ENCODE data around the gene JCAD. TPM values are rescaled to one million over a fixed set of nuclear protein-coding genes. Genes with fewer than 3 reads are reported as not detected.
"Not testable (repeated sequence)": the region's sequence is repeated elsewhere in the genome, so short reads cannot be mapped to it uniquely, and the experiment has no call there.

Gene JCAD
- polyA plus RNA-seq (2013), result 5.8 and 6.0 TPM in 2 replicates

DNA sequence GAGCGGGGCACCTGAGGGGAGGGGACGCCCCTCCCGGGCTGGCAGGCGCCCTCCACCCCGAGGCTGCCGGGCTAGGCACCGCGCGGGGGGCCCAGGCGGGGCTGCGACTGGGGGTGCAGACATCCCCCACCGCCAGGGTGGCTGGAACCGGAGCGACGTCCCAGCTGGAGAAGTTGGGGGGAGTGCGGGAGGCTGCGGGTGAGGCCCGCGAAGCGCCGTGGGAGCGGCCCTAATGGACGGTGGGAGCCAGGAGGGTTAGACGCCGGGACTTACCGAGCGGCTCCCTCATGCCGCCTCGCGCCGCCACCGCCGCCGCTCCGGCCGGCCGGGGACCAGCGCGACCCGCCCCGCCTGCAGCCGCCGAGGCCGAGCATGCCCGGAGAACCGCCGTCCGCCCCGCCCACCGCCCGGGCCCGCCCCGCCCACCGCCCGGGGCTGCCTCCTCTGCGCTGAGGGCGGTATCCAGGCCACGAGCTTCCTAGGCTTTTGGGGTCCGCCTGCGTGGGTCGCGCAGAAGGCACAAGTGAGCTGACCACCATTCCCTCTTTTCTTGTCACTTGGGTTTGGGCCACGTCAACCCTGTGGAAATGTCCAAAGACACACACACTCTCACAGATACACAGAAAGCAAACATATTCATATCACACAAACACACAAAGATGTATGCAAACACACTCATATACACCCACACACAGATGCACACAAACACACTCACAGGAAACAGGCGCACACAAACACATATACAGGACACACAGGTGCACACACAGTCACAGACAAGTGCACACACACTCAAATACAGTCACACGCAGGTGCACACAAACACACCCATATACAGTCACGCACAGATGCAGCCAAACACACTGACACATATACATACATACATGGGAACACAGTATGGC, at the start of gene JCAD:
Gene JCAD (minus strand): TSS at position 378 of the 899 bp plus-strand sequence. CDS start 11,774 bp downstream, outside the sequence.
- peak within 1 kb of the TSS; percentile 83 for H3K18ac ChIP-seq (ENCODE audit: low read length)
- H3K14ac ChIP-seq (ENCODE audit: low read length), result peak within 1 kb of the TSS; percentile 81
- H3K4me2 ChIP-seq (ENCODE audit: low read length), result peak within 1 kb of the TSS; percentile 98
- peak within 1 kb of the TSS; percentile 86 for H3K9ac ChIP-seq (ENCODE audit: low read length)
- H4K8ac ChIP-seq (ENCODE audit: low read depth, low read length), result peak within 1 kb of the TSS; percentile 68
- peak within 1 kb of the TSS; percentile 69 for H3K4ac ChIP-seq (ENCODE audit: low read depth, low read length)
- peak within 1 kb of the TSS; percentile 85 for H2AFZ ChIP-seq (ENCODE audit: insufficient read depth, low read length, poor library complexity)
- H4K91ac ChIP-seq (ENCODE audit: low read depth, low read length), result peak within 1 kb of the TSS; percentile 90
- DNase-seq, result peak; percentile 39 to 71
- H3K79me1 ChIP-seq (ENCODE audit: low read length), result peaks cover 14% of the 10 kb centered on the region
- peak within 1 kb of the TSS; percentile 63 for H2BK12ac ChIP-seq (ENCODE audit: low read length)
- H3K27me3 ChIP-seq (ENCODE audit: insufficient read depth, low read length), result no peaks in the 10 kb centered on the region
- peak within 1 kb of the TSS; percentile 68 for H3K27ac ChIP-seq (ENCODE audit: low read depth, low read length)
- H2BK120ac ChIP-seq (ENCODE audit: insufficient read depth, low read length, poor library complexity), result peak within 1 kb of the TSS; percentile 64
- peak within 1 kb of the TSS; percentile 67 for H4K12ac ChIP-seq (ENCODE audit: low read depth, low read length)
- peaks cover 7 to 13% of the 10 kb centered on the region in 2 experiments for H3K4me1 ChIP-seq (ENCODE audit: control insufficient read depth in 1 of 2, insufficient read depth in 2 of 2, low read length in 2 of 2)
- peak within 1 kb of the TSS; percentile 18 for H2AK5ac ChIP-seq (ENCODE audit: low read length)
- peak within 1 kb of the TSS; percentile 92 for H3K4me3 ChIP-seq (ENCODE audit: low read depth, low read length)
- H2BK5ac ChIP-seq (ENCODE audit: low read depth, low read length, poor library complexity), result peak within 1 kb of the TSS; percentile 60
- no peaks in the 10 kb centered on the region for H3K9me3 ChIP-seq (ENCODE audit: insufficient read depth, low read depth, low read length)
- no peak within 1 kb of the TSS for H3K23ac ChIP-seq (ENCODE audit: low read length)
- H3K79me2 ChIP-seq (ENCODE audit: control insufficient read depth, insufficient read depth, low read length, poor library complexity), result peaks cover 5% of the 10 kb centered on the region
- no CpG with 5 or more reads among the region's 66 CpGs for WGBS (ENCODE audit: extremely low coverage, insufficient coverage, insufficient read length)
- no peaks in the 10 kb centered on the region for H3K36me3 ChIP-seq (ENCODE audit: control insufficient read depth in 1 of 2, insufficient read depth in 2 of 2, low read length in 2 of 2)

- Histone ChIP-seq H4K12ac (ENCODE audit: low read depth, low read length) (no peak overlapping the region), H2BK120ac (ENCODE audit: insufficient read depth, low read length, poor library complexity) (no peak overlapping the region), H3K27ac (ENCODE audit: low read depth, low read length) (no peak overlapping the region), H2BK12ac (ENCODE audit: low read length) (no peak overlapping the region), H2AFZ (ENCODE audit: insufficient read depth, low read length, poor library complexity) (no peak overlapping the region), H4K91ac (ENCODE audit: low read depth, low read length) (no peak overlapping the region), H3K14ac (ENCODE audit: low read length) (no peak overlapping the region), H3K79me2 (ENCODE audit: control insufficient read depth, insufficient read depth, low read length, poor library complexity) (no peaks in the 10 kb centered on the region), H3K9me3 (ENCODE audit: insufficient read depth, low read depth, low read length) (peaks cover 2% of the 10 kb centered on the region), H3K79me1 (ENCODE audit: low read length) (no peaks in the 10 kb centered on the region), H3K18ac (ENCODE audit: low read length) (no peak overlapping the region), H3K23ac (ENCODE audit: low read length) (no peak overlapping the region), H2AK5ac (ENCODE audit: low read length) (no peak overlapping the region), H3K9ac (ENCODE audit: low read length) (no peak overlapping the region), H3K4me3 (ENCODE audit: low read depth, low read length) (no peak overlapping the region), H3K36me3 (ENCODE audit: control insufficient read depth in 1 of 2, insufficient read depth in 2 of 2, low read length in 2 of 2) (no peaks in the 10 kb centered on the region), H3K27me3 (ENCODE audit: insufficient read depth, low read length) (no peaks in the 10 kb centered on the region), H3K4me1 (ENCODE audit: control insufficient read depth in 1 of 2, insufficient read depth in 2 of 2, low read length in 2 of 2) (no peaks in the 10 kb centered on the region), H4K8ac (ENCODE audit: low read depth, low read length) (no peak overlapping the region), H2BK5ac (ENCODE audit: low read depth, low read length, poor library complexity) (no peak overlapping the region), H3K4me2 (ENCODE audit: low read length) (no peak overlapping the region), H3K4ac (ENCODE audit: low read depth, low read length) (no peak overlapping the region)
- no CpG with 5 or more reads among the region's 5 CpGs for WGBS (ENCODE audit: extremely low coverage, insufficient coverage, insufficient read length)
- no peak for DNase-seq
Measured at GRCh38 chr10:30106987-30107386, 47.6 kb upstream of the JCAD start.

DNA sequence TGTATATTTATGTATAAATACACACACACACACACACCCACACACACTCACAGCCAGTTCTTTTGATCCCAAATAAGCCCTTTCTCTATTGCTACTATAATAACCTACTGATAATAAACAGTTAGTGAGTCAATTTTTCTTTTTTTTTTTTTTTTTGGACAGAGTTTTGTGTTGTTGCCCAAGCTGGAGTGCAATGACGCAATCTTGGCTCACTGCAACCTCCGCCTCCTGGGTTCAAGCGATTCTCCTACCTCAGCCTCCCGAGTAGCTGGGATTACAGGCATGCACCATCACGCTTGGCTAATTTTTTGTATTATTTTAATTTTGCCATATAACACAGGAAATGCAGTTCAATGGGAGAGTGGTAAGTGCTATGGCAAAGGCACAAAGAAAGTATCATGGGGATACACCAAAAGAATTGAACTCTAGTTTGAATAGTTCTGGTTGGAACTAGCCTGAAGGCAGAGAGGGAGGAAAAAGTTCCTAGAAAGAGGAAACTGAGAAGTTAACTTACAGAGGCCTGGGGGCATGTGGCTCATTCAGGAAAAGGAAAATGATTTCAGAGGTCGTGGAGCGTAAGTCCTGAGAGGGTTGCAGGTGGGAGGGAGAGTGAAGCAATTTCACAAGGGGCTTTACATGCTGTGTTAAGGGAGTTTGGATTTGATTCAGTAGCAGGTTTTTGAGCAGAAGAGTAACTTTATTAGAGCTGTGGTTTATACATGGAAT, 44.4 kb upstream of the JCAD start:
- Histone ChIP-seq H2AK5ac (ENCODE audit: low read length) (no peak overlapping the region), H3K9me3 (ENCODE audit: insufficient read depth, low read depth, low read length) (no peaks in the 10 kb centered on the region), H3K18ac (ENCODE audit: low read length) (no peak overlapping the region), H4K8ac (ENCODE audit: low read depth, low read length) (no peak overlapping the region), H3K14ac (ENCODE audit: low read length) (no peak overlapping the region), H3K79me1 (ENCODE audit: low read length) (no peaks in the 10 kb centered on the region), H2BK12ac (ENCODE audit: low read length) (no peak overlapping the region), H3K4me1 (ENCODE audit: control insufficient read depth in 1 of 2, insufficient read depth in 2 of 2, low read length in 2 of 2) (no peaks in the 10 kb centered on the region), H4K12ac (ENCODE audit: low read depth, low read length) (no peak overlapping the region), H3K27ac (ENCODE audit: low read depth, low read length) (no peak overlapping the region), H2BK5ac (ENCODE audit: low read depth, low read length, poor library complexity) (no peak overlapping the region), H3K4me2 (ENCODE audit: low read length) (no peak overlapping the region), H3K36me3 (ENCODE audit: control insufficient read depth in 1 of 2, insufficient read depth in 2 of 2, low read length in 2 of 2) (no peaks in the 10 kb centered on the region), H3K27me3 (ENCODE audit: insufficient read depth, low read length) (no peaks in the 10 kb centered on the region), H2BK120ac (ENCODE audit: insufficient read depth, low read length, poor library complexity) (no peak overlapping the region), H2AFZ (ENCODE audit: insufficient read depth, low read length, poor library complexity) (no peak overlapping the region), H3K79me2 (ENCODE audit: control insufficient read depth, insufficient read depth, low read length, poor library complexity) (no peaks in the 10 kb centered on the region), H3K4me3 (ENCODE audit: low read depth, low read length) (no peak overlapping the region), H3K9ac (ENCODE audit: low read length) (no peak overlapping the region), H3K23ac (ENCODE audit: low read length) (no peak overlapping the region), H4K91ac (ENCODE audit: low read depth, low read length) (no peak overlapping the region), H3K4ac (ENCODE audit: low read depth, low read length) (no peak overlapping the region)
- peak; percentile 20 to 53 for DNase-seq
- WGBS (ENCODE audit: extremely low coverage, insufficient coverage, insufficient read length), result no CpG with 5 or more reads among the region's 7 CpGs

DNA sequence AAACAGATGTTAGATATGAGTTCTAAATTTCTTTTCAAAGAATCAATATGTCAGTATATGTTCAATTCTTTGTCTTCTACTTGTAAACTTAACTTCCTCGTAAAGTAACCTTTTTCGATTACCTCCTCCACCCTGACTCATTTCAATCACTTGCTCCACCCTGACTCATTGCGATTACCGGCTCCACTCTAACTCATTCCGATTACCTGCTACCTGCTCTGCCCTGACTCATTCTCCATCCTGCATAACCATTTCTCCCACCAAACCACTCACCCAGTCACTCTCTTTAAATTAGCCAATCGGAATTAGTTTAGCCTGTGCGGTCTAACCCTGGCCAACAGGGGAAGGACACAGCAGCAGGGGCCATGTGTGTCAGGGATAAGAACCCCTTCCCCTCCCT, 40.3 kb upstream of the JCAD start:
- not testable (repeated sequence) for H3K79me2 ChIP-seq (ENCODE audit: control insufficient read depth, insufficient read depth, low read length, poor library complexity); H3K18ac ChIP-seq (ENCODE audit: low read length); H2AK5ac ChIP-seq (ENCODE audit: low read length); H3K36me3 ChIP-seq (ENCODE audit: control insufficient read depth in 1 of 2, insufficient read depth in 2 of 2, low read length in 2 of 2); H3K79me1 ChIP-seq (ENCODE audit: low read length); H3K27me3 ChIP-seq (ENCODE audit: insufficient read depth, low read length); H3K9me3 ChIP-seq (ENCODE audit: insufficient read depth, low read depth, low read length); H2AFZ ChIP-seq (ENCODE audit: insufficient read depth, low read length, poor library complexity); H2BK12ac ChIP-seq (ENCODE audit: low read length); H3K23ac ChIP-seq (ENCODE audit: low read length); H2BK5ac ChIP-seq (ENCODE audit: low read depth, low read length, poor library complexity); H3K4me3 ChIP-seq (ENCODE audit: low read depth, low read length); H3K4ac ChIP-seq (ENCODE audit: low read depth, low read length); H2BK120ac ChIP-seq (ENCODE audit: insufficient read depth, low read length, poor library complexity); H3K9ac ChIP-seq (ENCODE audit: low read length); H3K4me1 ChIP-seq (ENCODE audit: control insufficient read depth in 1 of 2, insufficient read depth in 2 of 2, low read length in 2 of 2); H3K14ac ChIP-seq (ENCODE audit: low read length); H4K12ac ChIP-seq (ENCODE audit: low read depth, low read length); H4K8ac ChIP-seq (ENCODE audit: low read depth, low read length); DNase-seq; H3K27ac ChIP-seq (ENCODE audit: low read depth, low read length); H4K91ac ChIP-seq (ENCODE audit: low read depth, low read length); H3K4me2 ChIP-seq (ENCODE audit: low read length)
- no CpG with 5 or more reads among the region's 7 CpGs for WGBS (ENCODE audit: extremely low coverage, insufficient coverage, insufficient read length)

All from trophoblast cell (in vitro differentiated cells and primary cell).